IMR-90 (cell line): ENCODE measurements around the gene TNFSF12. TPM values are rescaled to one million over a fixed set of nuclear protein-coding genes. Genes with fewer than 3 reads are reported as not detected.

Experiments used
- ATAC-seq: fragments of 200-7000 bp; cut with Tn5 transposase; 2 replicates; pipeline ENCODE4 v1.9.1; 2020; ENCODE audit warnings: low read depth, mild to moderate bottlenecking, moderate library complexity
- BruUV-seq: library from RNA; stranded (reverse); fragments of 400-500 nt; replicated peaks from 2 replicates; lab custom pipeline; 2021; lab: Mats Ljungman, UMichigan
- CTCF ChIA-PET: fragments of 300-600 bp; formaldehyde crosslinking; extraction: SDS; loops from one replicate; lab custom pipeline; 2021; ENCODE audit warnings: antibody characterized with exemption; lab: Yijun Ruan, JAX
- POLR2A ChIA-PET: fragments of 300-600 bp; sonication (Branson Sonifier 250); formaldehyde crosslinking; loops from one replicate; lab custom pipeline; 2022; ENCODE audit warnings: antibody characterized with exemption; ENCODE audit not compliant: unreplicated experiment; lab: Charles Lee
- DNase-seq: peaks from one replicate; pipeline ENCODE4 v3.0.0; 2013
- H2AFZ ChIP-seq: replicated peaks from 2 replicates; pipeline ENCODE3; 2013; ENCODE audit warnings: low read length, mild to moderate bottlenecking; ENCODE audit not compliant: poor library complexity
- H2AK5ac ChIP-seq: 2 replicates; pipeline ENCODE4 v1.6.1; 2013; ENCODE audit warnings: low read depth, low read length, inconsistent platforms
- H2AK9ac ChIP-seq: replicated peaks from 2 replicates; pipeline ENCODE3; 2013; ENCODE audit warnings: mild to moderate bottlenecking, low read depth, low read length, moderate library complexity; ENCODE audit not compliant: poor library complexity
- H2BK120ac ChIP-seq: 2 replicates; pipeline ENCODE4 v1.6.1; 2013; ENCODE audit warnings: low read depth, low read length, inconsistent platforms
- H2BK15ac ChIP-seq: 3 replicates; pipeline ENCODE4 v1.6.1; 2013; ENCODE audit warnings: low read depth, low read length, inconsistent platforms
- H2BK20ac ChIP-seq: 2 replicates; pipeline ENCODE4 v1.6.1; 2013; ENCODE audit warnings: low read depth, mild to moderate bottlenecking, inconsistent platforms, low read length, moderate library complexity
- H2BK5ac ChIP-seq: 2 replicates; pipeline ENCODE4 v1.6.1; 2013; ENCODE audit warnings: mild to moderate bottlenecking, low read depth, low read length, inconsistent platforms; ENCODE audit not compliant: poor library complexity, severe bottlenecking
- H3K14ac ChIP-seq: replicated peaks from 2 replicates; pipeline ENCODE4 v1.6.1; 2013; ENCODE audit warnings: low read depth, low read length, inconsistent platforms
- H3K18ac ChIP-seq: 2 replicates; pipeline ENCODE4 v1.6.1; 2013; ENCODE audit warnings: low read depth, low read length, control low read depth
- H3K23ac ChIP-seq: 2 replicates; pipeline ENCODE4 v1.6.1; 2013; ENCODE audit warnings: low read depth, low read length, inconsistent platforms
- H3K27ac ChIP-seq: 2 replicates; pipeline ENCODE4 v1.5.1; 2013; ENCODE audit warnings: mild to moderate bottlenecking, control low read depth, low read length; ENCODE audit not compliant: insufficient read depth
- H3K27me3 ChIP-seq: 2 replicates; pipeline ENCODE4 v1.6.1; 2013; ENCODE audit warnings: low read length; ENCODE audit not compliant: control insufficient read depth, insufficient read depth
- H3K36me3 ChIP-seq: 2 replicates; pipeline ENCODE4 v1.6.1; 2013; ENCODE audit warnings: low read length, mixed read lengths; ENCODE audit not compliant: control insufficient read depth, insufficient read depth
- H3K4ac ChIP-seq: 2 replicates; pipeline ENCODE4 v1.6.1; 2013; ENCODE audit warnings: low read depth, low read length, inconsistent platforms
- H3K4me1 ChIP-seq: 2 replicates; pipeline ENCODE4 v1.6.1; 2013; ENCODE audit warnings: low read length, mixed read lengths; ENCODE audit not compliant: control insufficient read depth, insufficient read depth
- H3K4me2 ChIP-seq: 2 replicates; pipeline ENCODE4 v1.6.1; 2013; ENCODE audit warnings: low read depth, mild to moderate bottlenecking, control low read depth, low read length, moderate library complexity
- H3K4me3 ChIP-seq: 2 replicates; pipeline ENCODE4 v1.5.1; 2013; ENCODE audit warnings: low read depth, mild to moderate bottlenecking, control low read depth, low read length, moderate library complexity; ENCODE audit not compliant: insufficient read depth
- H3K56ac ChIP-seq: 2 replicates; pipeline ENCODE4 v1.6.1; 2013; ENCODE audit warnings: low read length, inconsistent platforms; ENCODE audit not compliant: insufficient read depth; ENCODE audit errors: extremely low read depth
- H3K79me1 ChIP-seq, 2 experiments: 2 replicates each; pipeline ENCODE4 v1.6.1; 2013; ENCODE audit warnings: low read length in 2 of 2, inconsistent platforms in 1 of 2, low read depth in 1 of 2
- H3K9ac ChIP-seq: 2 replicates; pipeline ENCODE4 v1.6.1; 2013; ENCODE audit warnings: low read depth, low read length, control low read depth
- H3K9me1 ChIP-seq: 2 replicates; pipeline ENCODE4 v1.6.1; 2013; ENCODE audit warnings: low read length, inconsistent platforms; ENCODE audit not compliant: insufficient read depth
- H3K9me3 ChIP-seq: 2 replicates; pipeline ENCODE4 v1.6.1; 2013; ENCODE audit warnings: low read length; ENCODE audit not compliant: control insufficient read depth, insufficient read depth
- H4K20me1 ChIP-seq: 2 replicates; pipeline ENCODE4 v1.6.1; 2013; ENCODE audit warnings: low read length, inconsistent platforms; ENCODE audit not compliant: insufficient read depth
- H4K5ac ChIP-seq: 2 replicates; pipeline ENCODE4 v1.6.1; 2013; ENCODE audit warnings: mild to moderate bottlenecking, low read depth, low read length, control low read depth
- H4K8ac ChIP-seq, 2 experiments: 2 replicates each; pipeline ENCODE4 v1.6.1; 2013; ENCODE audit warnings: low read depth in 2 of 2, low read length in 2 of 2, control low read depth in 1 of 2, inconsistent platforms in 1 of 2
- H4K91ac ChIP-seq: 2 replicates; pipeline ENCODE4 v1.6.1; 2013; ENCODE audit warnings: low read depth, low read length, inconsistent platforms; ENCODE audit not compliant: insufficient read depth
- BHLHE40 ChIP-seq: fragments of 150-350 bp; IDR thresholded peaks from 2 replicates; pipeline ENCODE4 v1.6.1; 2016; ENCODE audit warnings: mild to moderate bottlenecking, low read depth, low read length
- WGBS, 2 experiments: methylation state at CpG; one replicate each; pipeline versions ENCODE4 v1.1.5 to v1.1.7; 2013; ENCODE audit warnings: missing lambda C conversion rate in 2 of 2; ENCODE audit not compliant: insufficient read length in 1 of 2; ENCODE audit errors: extremely low coverage in 2 of 2; 5-methylcytosine and 5-hydroxymethylcytosine counted together
- dilution Hi-C: fragments of 300-500 bp; cut with HindIII; formaldehyde crosslinking; loops from one replicate; pipeline ENCODE4 v1.14.3; 2018; ENCODE audit warnings: low sequenced_read_pairs; ENCODE audit not compliant: unreplicated experiment
- in situ Hi-C: fragments of 300-500 bp; cut with MboI; formaldehyde crosslinking; loops from 3 replicates; pipeline ENCODE4 v1.14.3; 2019; ENCODE audit warnings: low sequenced_read_pairs, inconsistent platforms, mixed read lengths
- intact Hi-C: fragments of 100-400 bp; cut with micrococcal nuclease; formaldehyde crosslinking; loops from 2 replicates; pipeline ENCODE4 v1.10.0; 2022
- polyA plus RNA-seq, 3 experiments: library from polyadenylated mRNA; depleted of rRNA; stranded (reverse); fragments of >200 nt; gene quantifications; 2 replicates each; pipeline ENCODE4 v1.2.3, GENCODE V29; 2012; ENCODE audit warnings: low replicate concordance in 1 of 3
- total RNA-seq: library from RNA; depleted of rRNA; stranded (reverse); fragments of >200 nt; gene quantifications from 2 replicates; pipeline ENCODE4 v1.2.3, GENCODE V29; 2012

TNFSF12 gene
- total and polyA plus RNA-seq, 2 of the 4 experiments (the other 2 are of a cell fraction): 2.7 to 22.0 TPM

GRCh38 chr17:7551396-7551795 lies 2.5 kb downstream of the TNFSF12 start:
- no peak overlapping the region for H3K56ac ChIP-seq
- H3K4me2 ChIP-seq: no peak overlapping the region
- H3K27me3 ChIP-seq: no peaks in the 10 kb centered on the region
- no peak overlapping the region for H4K5ac ChIP-seq
- H2BK20ac ChIP-seq: no peak overlapping the region
- H3K18ac ChIP-seq: no peak overlapping the region
- H3K4me3 ChIP-seq: no peak overlapping the region
- H3K27ac ChIP-seq: no peak overlapping the region
- H2BK5ac ChIP-seq: no peak overlapping the region
- no peak overlapping the region; the same call in 1 of the 2 replicates for H2AK5ac ChIP-seq
- in situ Hi-C loops: loop anchor here (5.0 to 10.0 kb wide), 2 partner anchors 39 to 197 kb away; partner anchors contain the start of genes KCTD11 and TMEM95
- H3K79me1 ChIP-seq: peaks cover 0 to 13% of the 10 kb centered on the region in 2 experiments; a peak in 2 of 4 replicates
- TF ChIP-seq BHLHE40: no peak
- peaks cover 5% of the 10 kb centered on the region; the same call in 1 of the 2 replicates for H3K9me1 ChIP-seq
- ChIA-PET CTCF (no interaction called here), POLR2A (no interaction called here)
- no peak overlapping the region for H3K4ac ChIP-seq
- no peak overlapping the region for H2AK9ac ChIP-seq
- ATAC-seq (no peak), DNase-seq (no peak)
- H3K9ac ChIP-seq: no peak overlapping the region
- no peak overlapping the region for H4K8ac ChIP-seq
- intact Hi-C loops: no loop called here
- no peak overlapping the region for H2AFZ ChIP-seq
- H3K23ac ChIP-seq: no peak overlapping the region; the same call in 1 of the 2 replicates
- peaks cover 8% of the 10 kb centered on the region for H3K4me1 ChIP-seq
- H2BK120ac ChIP-seq: no peak overlapping the region
- peaks cover 4% of the 10 kb centered on the region; the same call in 1 of the 2 replicates for H3K36me3 ChIP-seq
- H3K14ac ChIP-seq: no peak overlapping the region
- 75% methylated on average over 1 of the region's 4 CpGs; no CpG with 5 or more reads in 1 of the 2 experiments for WGBS, 2 experiments
- H4K20me1 ChIP-seq: no peaks in the 10 kb centered on the region
- H4K91ac ChIP-seq: no peak overlapping the region
- dilution Hi-C loops: no loop called here
- no peaks in the 10 kb centered on the region for H3K9me3 ChIP-seq
- no TSS peak for BruUV-seq
- no peak overlapping the region for H2BK15ac ChIP-seq
